GM23338 (cell line): ENCODE results near the gene KIT. TPM values are rescaled to one million over a fixed set of nuclear protein-coding genes. Genes with fewer than 3 reads are reported as not detected.

Experiments used
- ATAC-seq: fragments of 200-7000 bp; cut with Tn5 transposase; 3 replicates; pipeline ENCODE4 v1.9.1; 2020
- DNase-seq: peaks from one replicate; pipeline ENCODE4 v3.0.0-alpha.2; 2015; ENCODE audit warnings: low spot score
- H2AFZ ChIP-seq: fragments of 200-600 bp; sonication (generic); 2 replicates; pipeline ENCODE4 v1.8.0; 2016; ENCODE audit warnings: antibody characterized with exemption, mild to moderate bottlenecking, moderate library complexity
- H3F3A ChIP-seq: fragments of 200-600 bp; sonication (generic); replicated peaks from 2 replicates; pipeline ENCODE4 v1.8.0; 2017; ENCODE audit warnings: antibody characterized with exemption, mixed run types, low read depth
- H3K27ac ChIP-seq: fragments of 200-600 bp; sonication (generic); 2 replicates; pipeline ENCODE4 v1.6.1; 2016; ENCODE audit warnings: low read depth
- H3K27me3 ChIP-seq: fragments of 200-600 bp; sonication (generic); 2 replicates; pipeline ENCODE4 v1.8.0; 2016; ENCODE audit warnings: mild to moderate bottlenecking, mixed run types, moderate library complexity; ENCODE audit not compliant: insufficient read depth
- H3K36me3 ChIP-seq: fragments of 200-600 bp; sonication (generic); 2 replicates; pipeline ENCODE4 v1.8.0; 2016; ENCODE audit warnings: mild to moderate bottlenecking; ENCODE audit not compliant: insufficient read depth
- H3K4me1 ChIP-seq: fragments of 200-600 bp; sonication (generic); 2 replicates; pipeline ENCODE4 v1.8.0; 2016; ENCODE audit warnings: mild to moderate bottlenecking, moderate library complexity; ENCODE audit not compliant: insufficient read depth
- H3K4me2 ChIP-seq: fragments of 200-600 bp; sonication (generic); 2 replicates; pipeline ENCODE4 v1.7.1; 2017; ENCODE audit warnings: mixed run types
- H3K4me3 ChIP-seq: fragments of 200-600 bp; sonication (generic); 2 replicates; pipeline ENCODE4 v1.6.1; 2016; ENCODE audit warnings: mixed run types
- H3K79me2 ChIP-seq: fragments of 200-600 bp; sonication (generic); replicated peaks from 2 replicates; pipeline ENCODE4 v1.8.0; 2017; ENCODE audit warnings: mild to moderate bottlenecking; ENCODE audit not compliant: insufficient read depth
- H3K9me2 ChIP-seq: fragments of 200-600 bp; sonication (generic); 2 replicates; pipeline ENCODE4 v1.8.0; 2017; ENCODE audit not compliant: insufficient read depth
- H4K20me1 ChIP-seq: fragments of 200-600 bp; sonication (generic); replicated peaks from 2 replicates; pipeline ENCODE4 v1.8.0; 2017; ENCODE audit warnings: mild to moderate bottlenecking; ENCODE audit not compliant: insufficient read depth
- H3K27ac Mint-ChIP-seq: 2 replicates; pipeline ENCODE4 v1.8.0; 2020; ENCODE audit warnings: inconsistent platforms, mild to moderate bottlenecking, moderate library complexity, mixed read lengths
- H3K27me3 Mint-ChIP-seq: 3 replicates; pipeline ENCODE4 v1.8.0; 2022; ENCODE audit warnings: low read depth, mild to moderate bottlenecking, moderate library complexity, mixed read lengths, inconsistent platforms; ENCODE audit not compliant: insufficient read depth, poor library complexity
- H3K36me3 Mint-ChIP-seq: 3 replicates; pipeline ENCODE4 v1.8.0; 2021; ENCODE audit warnings: low read depth, mild to moderate bottlenecking, inconsistent platforms, moderate library complexity, mixed read lengths
- H3K4me1 Mint-ChIP-seq: 3 replicates; pipeline ENCODE4 v1.8.0; 2020; ENCODE audit warnings: mild to moderate bottlenecking, inconsistent platforms, mixed read lengths
- H3K4me3 Mint-ChIP-seq: 3 replicates; pipeline ENCODE4 v1.8.0; 2021; ENCODE audit warnings: moderate library complexity, mild to moderate bottlenecking, inconsistent platforms, mixed read lengths
- H3K9me3 Mint-ChIP-seq: 3 replicates; pipeline ENCODE4 v1.8.0; 2020; ENCODE audit warnings: moderate library complexity, mild to moderate bottlenecking, inconsistent platforms, mixed read lengths
- CREB1 ChIP-seq: fragments of 250-450 bp; sonication (Bioruptor Pico); IDR thresholded peaks from 2 replicates; pipeline ENCODE4 v1.5.0; 2020; ENCODE audit warnings: low read depth, mild to moderate bottlenecking, moderate library complexity
- EZH2phosphoT487 ChIP-seq: fragments of 200-600 bp; sonication (generic); IDR thresholded peaks from one replicate; pipeline ENCODE4 v1.8.1; 2018; ENCODE audit warnings: antibody characterized with exemption; ENCODE audit not compliant: unreplicated experiment
- JUNB ChIP-seq: IDR thresholded peaks from one replicate; pipeline ENCODE4 v1.6.1; 2016; ENCODE audit warnings: antibody characterized with exemption; ENCODE audit not compliant: unreplicated experiment
- POLR2AphosphoS5 ChIP-seq: IDR thresholded peaks from 2 replicates; pipeline ENCODE4 v1.6.1; 2016; ENCODE audit warnings: antibody characterized with exemption, low read depth
- ZNF114 ChIP-seq: fragments of 250-450 bp; sonication (Bioruptor Pico); IDR thresholded peaks from 2 replicates; pipeline ENCODE4 v1.5.0; 2020; ENCODE audit warnings: mild to moderate bottlenecking, moderate library complexity
- ZNF331 ChIP-seq: fragments of 250-450 bp; sonication (Bioruptor Pico); IDR thresholded peaks from 2 replicates; pipeline ENCODE4 v1.5.0; 2020; ENCODE audit warnings: low read depth, mild to moderate bottlenecking, moderate library complexity
- polyA plus RNA-seq: library from polyadenylated mRNA; unstranded; fragments of >200 nt; fragmentation: Nextera tagmentation; extraction: Ambion mirVana; gene quantifications from 2 replicates; pipeline ENCODE4 v1.2.1, GENCODE V29; 2016
- total RNA-seq: library from RNA; depleted of rRNA; stranded (reverse); fragments of >200 nt; shearing (Covaris generic); gene quantifications from 2 replicates; pipeline ENCODE4 v1.2.3, GENCODE V29; 2014
- TF ChIP-seq, protein P1 (sequence below), 2 experiments: fragments of 200-600 bp in 1 of 2; sonication (generic) in 1 of 2; conservative IDR thresholded peaks; 2 replicates each; pipeline versions ENCODE4 v1.5.1 to v1.6.1; 2016 to 2017; ENCODE audit warnings: antibody characterized with exemption in 2 of 2, low read depth in 2 of 2, mild to moderate bottlenecking in 2 of 2, moderate library complexity in 1 of 2
- TF ChIP-seq, protein P2 (sequence below): IDR thresholded peaks from 2 replicates; pipeline ENCODE4 v1.6.1; 2016; ENCODE audit warnings: antibody characterized with exemption
- TF ChIP-seq, protein P3 (sequence below): IDR thresholded peaks from one replicate; pipeline ENCODE4 v1.6.1; 2018; ENCODE audit warnings: antibody characterized with exemption; ENCODE audit not compliant: unreplicated experiment
- TF ChIP-seq, protein P4 (sequence below): fragments of 250-450 bp; sonication (Bioruptor Pico); IDR thresholded peaks from 2 replicates; pipeline ENCODE4 v1.5.0; 2020; ENCODE audit warnings: mild to moderate bottlenecking, moderate library complexity

Gene KIT
- total and polyA plus RNA-seq, 2 experiments from 2014 or later = 9.0 to 28.4 TPM

DNA sequence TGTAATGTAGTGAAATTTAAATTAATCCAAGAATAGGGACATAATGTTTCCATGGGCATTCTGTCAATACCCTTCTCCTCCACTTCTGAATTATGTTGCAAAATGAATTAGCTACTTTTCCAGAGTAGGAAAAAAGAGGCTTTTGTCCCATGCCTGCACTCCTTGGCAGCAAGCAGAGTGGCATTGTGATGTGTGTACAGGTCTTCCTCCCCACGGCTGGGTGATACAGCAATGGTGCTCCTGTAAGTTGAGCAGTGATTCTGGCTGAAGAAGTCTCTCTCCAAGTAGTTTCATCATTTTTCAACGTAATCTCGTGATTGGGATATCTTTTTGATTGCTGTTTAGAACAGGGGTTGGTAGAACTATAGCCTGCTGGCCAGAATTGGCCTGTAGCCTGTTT is 59.9 kb downstream of the KIT start:
- peaks cover 13% of the 10 kb centered on the region; the same call in 2 of the 3 replicates for H3K4me1 Mint-ChIP-seq
- H3K79me2 ChIP-seq = no peaks in the 10 kb centered on the region
- no peak for DNase-seq
- H3K27me3 ChIP-seq = no peaks in the 10 kb centered on the region
- H3K27me3 Mint-ChIP-seq = no peaks in the 10 kb centered on the region
- no peaks in the 10 kb centered on the region for H3K9me3 Mint-ChIP-seq
- no peaks in the 10 kb centered on the region for H3K9me2 ChIP-seq
- H3K27ac Mint-ChIP-seq = peak overlapping the region; percentile 19; the same call in 1 of the 2 replicates
- no peaks in the 10 kb centered on the region; the same call in 1 of the 2 replicates for H4K20me1 ChIP-seq
- no peak overlapping the region for H3K4me3 ChIP-seq
- no peaks in the 10 kb centered on the region for H3K36me3 ChIP-seq
- no peak overlapping the region for H3K4me3 Mint-ChIP-seq
- no peak overlapping the region for H3K27ac ChIP-seq
- H3K36me3 Mint-ChIP-seq = no peaks in the 10 kb centered on the region
- H2AFZ ChIP-seq = no peak overlapping the region
- no peaks in the 10 kb centered on the region for H3F3A ChIP-seq
- no peak for ATAC-seq
- no peak overlapping the region for H3K4me2 ChIP-seq
- TF ChIP-seq, protein P1, sequence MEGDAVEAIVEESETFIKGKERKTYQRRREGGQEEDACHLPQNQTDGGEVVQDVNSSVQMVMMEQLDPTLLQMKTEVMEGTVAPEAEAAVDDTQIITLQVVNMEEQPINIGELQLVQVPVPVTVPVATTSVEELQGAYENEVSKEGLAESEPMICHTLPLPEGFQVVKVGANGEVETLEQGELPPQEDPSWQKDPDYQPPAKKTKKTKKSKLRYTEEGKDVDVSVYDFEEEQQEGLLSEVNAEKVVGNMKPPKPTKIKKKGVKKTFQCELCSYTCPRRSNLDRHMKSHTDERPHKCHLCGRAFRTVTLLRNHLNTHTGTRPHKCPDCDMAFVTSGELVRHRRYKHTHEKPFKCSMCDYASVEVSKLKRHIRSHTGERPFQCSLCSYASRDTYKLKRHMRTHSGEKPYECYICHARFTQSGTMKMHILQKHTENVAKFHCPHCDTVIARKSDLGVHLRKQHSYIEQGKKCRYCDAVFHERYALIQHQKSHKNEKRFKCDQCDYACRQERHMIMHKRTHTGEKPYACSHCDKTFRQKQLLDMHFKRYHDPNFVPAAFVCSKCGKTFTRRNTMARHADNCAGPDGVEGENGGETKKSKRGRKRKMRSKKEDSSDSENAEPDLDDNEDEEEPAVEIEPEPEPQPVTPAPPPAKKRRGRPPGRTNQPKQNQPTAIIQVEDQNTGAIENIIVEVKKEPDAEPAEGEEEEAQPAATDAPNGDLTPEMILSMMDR (conservative IDR thresholded peaks at IDR 0.05; ENCODE audit: low read depth in 2 of 2) = no peak
- no peak for TF ChIP-seq EZH2phosphoT487
- TF ChIP-seq ZNF331 = no peak
- TF ChIP-seq POLR2AphosphoS5 = no peak
- TF ChIP-seq, protein P2, sequence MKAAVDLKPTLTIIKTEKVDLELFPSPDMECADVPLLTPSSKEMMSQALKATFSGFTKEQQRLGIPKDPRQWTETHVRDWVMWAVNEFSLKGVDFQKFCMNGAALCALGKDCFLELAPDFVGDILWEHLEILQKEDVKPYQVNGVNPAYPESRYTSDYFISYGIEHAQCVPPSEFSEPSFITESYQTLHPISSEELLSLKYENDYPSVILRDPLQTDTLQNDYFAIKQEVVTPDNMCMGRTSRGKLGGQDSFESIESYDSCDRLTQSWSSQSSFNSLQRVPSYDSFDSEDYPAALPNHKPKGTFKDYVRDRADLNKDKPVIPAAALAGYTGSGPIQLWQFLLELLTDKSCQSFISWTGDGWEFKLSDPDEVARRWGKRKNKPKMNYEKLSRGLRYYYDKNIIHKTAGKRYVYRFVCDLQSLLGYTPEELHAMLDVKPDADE = no peak
- TF ChIP-seq, protein P3, sequence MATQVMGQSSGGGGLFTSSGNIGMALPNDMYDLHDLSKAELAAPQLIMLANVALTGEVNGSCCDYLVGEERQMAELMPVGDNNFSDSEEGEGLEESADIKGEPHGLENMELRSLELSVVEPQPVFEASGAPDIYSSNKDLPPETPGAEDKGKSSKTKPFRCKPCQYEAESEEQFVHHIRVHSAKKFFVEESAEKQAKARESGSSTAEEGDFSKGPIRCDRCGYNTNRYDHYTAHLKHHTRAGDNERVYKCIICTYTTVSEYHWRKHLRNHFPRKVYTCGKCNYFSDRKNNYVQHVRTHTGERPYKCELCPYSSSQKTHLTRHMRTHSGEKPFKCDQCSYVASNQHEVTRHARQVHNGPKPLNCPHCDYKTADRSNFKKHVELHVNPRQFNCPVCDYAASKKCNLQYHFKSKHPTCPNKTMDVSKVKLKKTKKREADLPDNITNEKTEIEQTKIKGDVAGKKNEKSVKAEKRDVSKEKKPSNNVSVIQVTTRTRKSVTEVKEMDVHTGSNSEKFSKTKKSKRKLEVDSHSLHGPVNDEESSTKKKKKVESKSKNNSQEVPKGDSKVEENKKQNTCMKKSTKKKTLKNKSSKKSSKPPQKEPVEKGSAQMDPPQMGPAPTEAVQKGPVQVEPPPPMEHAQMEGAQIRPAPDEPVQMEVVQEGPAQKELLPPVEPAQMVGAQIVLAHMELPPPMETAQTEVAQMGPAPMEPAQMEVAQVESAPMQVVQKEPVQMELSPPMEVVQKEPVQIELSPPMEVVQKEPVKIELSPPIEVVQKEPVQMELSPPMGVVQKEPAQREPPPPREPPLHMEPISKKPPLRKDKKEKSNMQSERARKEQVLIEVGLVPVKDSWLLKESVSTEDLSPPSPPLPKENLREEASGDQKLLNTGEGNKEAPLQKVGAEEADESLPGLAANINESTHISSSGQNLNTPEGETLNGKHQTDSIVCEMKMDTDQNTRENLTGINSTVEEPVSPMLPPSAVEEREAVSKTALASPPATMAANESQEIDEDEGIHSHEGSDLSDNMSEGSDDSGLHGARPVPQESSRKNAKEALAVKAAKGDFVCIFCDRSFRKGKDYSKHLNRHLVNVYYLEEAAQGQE = no peak
- TF ChIP-seq CREB1 (CRISPR knock-in tag) = no peak
- no peak for TF ChIP-seq JUNB
- TF ChIP-seq, protein P4, sequence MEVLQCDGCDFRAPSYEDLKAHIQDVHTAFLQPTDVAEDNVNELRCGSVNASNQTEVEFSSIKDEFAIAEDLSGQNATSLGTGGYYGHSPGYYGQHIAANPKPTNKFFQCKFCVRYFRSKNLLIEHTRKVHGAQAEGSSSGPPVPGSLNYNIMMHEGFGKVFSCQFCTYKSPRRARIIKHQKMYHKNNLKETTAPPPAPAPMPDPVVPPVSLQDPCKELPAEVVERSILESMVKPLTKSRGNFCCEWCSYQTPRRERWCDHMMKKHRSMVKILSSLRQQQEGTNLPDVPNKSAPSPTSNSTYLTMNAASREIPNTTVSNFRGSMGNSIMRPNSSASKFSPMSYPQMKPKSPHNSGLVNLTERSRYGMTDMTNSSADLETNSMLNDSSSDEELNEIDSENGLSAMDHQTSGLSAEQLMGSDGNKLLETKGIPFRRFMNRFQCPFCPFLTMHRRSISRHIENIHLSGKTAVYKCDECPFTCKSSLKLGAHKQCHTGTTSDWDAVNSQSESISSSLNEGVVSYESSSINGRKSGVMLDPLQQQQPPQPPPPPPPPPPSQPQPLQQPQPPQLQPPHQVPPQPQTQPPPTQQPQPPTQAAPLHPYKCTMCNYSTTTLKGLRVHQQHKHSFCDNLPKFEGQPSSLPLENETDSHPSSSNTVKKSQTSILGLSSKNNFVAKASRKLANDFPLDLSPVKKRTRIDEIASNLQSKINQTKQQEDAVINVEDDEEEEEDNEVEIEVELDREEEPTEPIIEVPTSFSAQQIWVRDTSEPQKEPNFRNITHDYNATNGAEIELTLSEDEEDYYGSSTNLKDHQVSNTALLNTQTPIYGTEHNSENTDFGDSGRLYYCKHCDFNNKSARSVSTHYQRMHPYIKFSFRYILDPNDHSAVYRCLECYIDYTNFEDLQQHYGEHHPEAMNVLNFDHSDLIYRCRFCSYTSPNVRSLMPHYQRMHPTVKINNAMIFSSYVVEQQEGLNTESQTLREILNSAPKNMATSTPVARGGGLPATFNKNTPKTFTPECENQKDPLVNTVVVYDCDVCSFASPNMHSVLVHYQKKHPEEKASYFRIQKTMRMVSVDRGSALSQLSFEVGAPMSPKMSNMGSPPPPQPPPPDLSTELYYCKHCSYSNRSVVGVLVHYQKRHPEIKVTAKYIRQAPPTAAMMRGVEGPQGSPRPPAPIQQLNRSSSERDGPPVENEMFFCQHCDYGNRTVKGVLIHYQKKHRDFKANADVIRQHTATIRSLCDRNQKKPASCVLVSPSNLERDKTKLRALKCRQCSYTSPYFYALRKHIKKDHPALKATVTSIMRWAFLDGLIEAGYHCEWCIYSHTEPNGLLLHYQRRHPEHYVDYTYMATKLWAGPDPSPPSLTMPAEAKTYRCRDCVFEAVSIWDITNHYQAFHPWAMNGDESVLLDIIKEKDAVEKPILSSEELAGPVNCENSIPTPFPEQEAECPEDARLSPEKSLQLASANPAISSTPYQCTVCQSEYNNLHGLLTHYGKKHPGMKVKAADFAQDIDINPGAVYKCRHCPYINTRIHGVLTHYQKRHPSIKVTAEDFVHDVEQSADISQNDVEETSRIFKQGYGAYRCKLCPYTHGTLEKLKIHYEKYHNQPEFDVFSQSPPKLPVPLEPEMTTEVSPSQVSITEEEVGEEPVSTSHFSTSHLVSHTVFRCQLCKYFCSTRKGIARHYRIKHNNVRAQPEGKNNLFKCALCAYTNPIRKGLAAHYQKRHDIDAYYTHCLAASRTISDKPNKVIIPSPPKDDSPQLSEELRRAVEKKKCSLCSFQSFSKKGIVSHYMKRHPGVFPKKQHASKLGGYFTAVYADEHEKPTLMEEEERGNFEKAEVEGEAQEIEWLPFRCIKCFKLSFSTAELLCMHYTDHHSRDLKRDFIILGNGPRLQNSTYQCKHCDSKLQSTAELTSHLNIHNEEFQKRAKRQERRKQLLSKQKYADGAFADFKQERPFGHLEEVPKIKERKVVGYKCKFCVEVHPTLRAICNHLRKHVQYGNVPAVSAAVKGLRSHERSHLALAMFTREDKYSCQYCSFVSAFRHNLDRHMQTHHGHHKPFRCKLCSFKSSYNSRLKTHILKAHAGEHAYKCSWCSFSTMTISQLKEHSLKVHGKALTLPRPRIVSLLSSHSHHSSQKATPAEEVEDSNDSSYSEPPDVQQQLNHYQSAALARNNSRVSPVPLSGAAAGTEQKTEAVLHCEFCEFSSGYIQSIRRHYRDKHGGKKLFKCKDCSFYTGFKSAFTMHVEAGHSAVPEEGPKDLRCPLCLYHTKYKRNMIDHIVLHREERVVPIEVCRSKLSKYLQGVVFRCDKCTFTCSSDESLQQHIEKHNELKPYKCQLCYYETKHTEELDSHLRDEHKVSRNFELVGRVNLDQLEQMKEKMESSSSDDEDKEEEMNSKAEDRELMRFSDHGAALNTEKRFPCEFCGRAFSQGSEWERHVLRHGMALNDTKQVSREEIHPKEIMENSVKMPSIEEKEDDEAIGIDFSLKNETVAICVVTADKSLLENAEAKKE = no peak
- no peak for TF ChIP-seq ZNF114 (CRISPR knock-in tag)
- H3K4me1 ChIP-seq = peaks cover 8% of the 10 kb centered on the region; the same call in 1 of the 2 replicates
